ENCODE data around the gene YTHDF2.

YTHDF2 gene

DNA sequence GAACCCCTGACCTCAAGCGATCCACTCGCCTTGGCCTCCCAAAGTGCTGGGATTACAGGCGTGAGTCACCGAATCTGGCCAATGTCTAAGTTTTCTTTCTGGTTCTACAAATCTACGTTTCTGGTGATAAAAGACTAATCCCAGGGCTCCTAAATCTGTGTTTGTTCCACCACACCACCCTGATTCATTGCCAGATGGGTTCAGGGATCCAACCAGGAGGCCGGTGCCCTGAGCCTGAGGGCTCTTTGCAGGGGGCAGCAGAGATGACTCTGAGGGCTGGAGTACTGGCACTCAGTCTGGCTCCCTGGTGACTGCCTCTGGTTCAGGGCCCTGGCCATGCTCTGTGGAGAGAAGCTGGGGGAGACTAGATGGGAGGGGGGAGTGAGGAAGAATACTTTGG, 64.7 kb downstream of the YTHDF2 start:
- DNase-seq (ENCODE audit: low read depth): no peak

DNA sequence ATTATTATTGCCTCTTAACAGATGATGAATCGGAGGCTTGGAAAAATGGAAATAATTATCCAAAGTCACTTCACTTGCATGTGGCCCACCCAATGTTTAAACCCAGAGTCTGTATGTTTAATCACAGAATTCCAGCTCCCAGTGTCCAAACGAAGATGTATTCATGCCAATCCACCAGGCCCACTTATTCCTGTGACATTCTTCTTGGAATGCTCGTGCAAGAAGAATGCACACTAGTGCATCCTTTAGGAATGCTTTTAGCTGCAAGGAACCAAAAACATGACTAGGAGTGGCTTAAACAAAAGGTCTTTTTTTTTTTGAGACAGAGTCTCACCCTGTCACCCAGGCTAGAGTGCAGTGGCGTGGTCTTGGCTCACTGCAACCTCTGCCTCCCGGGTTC, 66.3 kb downstream of the YTHDF2 start:
- no peak for DNase-seq (ENCODE audit: low read depth)

DNA sequence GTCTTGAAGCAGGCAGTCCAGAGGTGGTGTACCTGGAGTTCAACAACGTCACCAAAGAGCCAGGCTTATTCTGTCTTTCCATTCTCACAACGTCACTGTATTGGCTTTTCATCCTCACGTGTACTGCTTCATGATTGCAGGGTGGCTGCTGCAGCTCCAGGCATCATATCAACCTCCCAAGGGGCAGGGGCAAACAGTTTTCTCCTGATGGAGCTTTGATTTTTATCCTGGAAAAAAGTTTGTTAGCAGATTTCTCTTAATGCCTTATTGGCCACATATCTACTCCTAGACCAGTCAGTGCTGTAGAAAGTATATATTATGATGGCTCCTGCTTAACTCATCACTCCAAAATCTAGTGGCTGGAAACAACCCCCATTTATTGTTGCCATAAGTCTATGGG, 66.9 kb downstream of the YTHDF2 start:
- DNase-seq (ENCODE audit: low read depth): no peak

DNA sequence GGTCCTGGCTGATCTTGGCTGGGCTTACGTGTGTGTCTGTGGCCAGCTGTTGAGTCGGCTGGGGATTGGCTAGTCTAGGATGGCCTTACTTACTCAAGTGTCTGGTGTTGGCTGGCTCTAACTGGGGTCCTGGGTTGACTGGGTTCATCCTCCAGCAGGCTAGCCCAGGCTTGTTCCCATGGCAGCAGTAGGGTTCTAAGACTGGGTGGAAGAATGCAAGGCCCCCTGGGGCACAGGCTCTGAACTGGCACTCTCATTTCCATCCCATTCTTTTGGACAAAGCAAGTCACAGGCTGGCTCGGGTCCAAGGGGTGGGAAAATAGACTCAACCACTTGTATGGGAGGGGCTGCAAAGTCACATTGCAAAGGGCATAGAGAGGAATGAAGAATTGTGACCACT, 67.3 kb downstream of the YTHDF2 start:
- DNase-seq (ENCODE audit: low read depth): no peak

DNA sequence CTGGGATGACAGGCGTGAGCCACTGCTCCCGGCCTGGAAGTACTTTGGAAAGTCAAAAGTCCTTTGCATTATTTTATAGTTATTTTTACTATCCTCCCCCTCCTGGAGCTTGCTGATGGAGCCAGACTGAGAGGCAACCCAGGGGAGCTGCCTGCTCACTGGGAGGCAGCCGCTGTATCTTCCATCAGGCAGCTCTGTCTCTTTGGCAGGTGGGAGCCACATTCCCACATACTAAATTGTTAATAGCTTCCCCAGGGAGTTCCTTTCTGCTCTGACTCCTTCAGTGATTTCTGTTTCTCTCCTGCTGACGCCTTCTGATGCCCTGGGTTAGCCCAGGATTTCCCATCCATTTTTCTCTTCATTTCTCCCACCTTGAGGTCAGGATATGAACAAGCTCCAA, 70.3 kb downstream of the YTHDF2 start:
- no peak for DNase-seq (ENCODE audit: low read depth)

DNA sequence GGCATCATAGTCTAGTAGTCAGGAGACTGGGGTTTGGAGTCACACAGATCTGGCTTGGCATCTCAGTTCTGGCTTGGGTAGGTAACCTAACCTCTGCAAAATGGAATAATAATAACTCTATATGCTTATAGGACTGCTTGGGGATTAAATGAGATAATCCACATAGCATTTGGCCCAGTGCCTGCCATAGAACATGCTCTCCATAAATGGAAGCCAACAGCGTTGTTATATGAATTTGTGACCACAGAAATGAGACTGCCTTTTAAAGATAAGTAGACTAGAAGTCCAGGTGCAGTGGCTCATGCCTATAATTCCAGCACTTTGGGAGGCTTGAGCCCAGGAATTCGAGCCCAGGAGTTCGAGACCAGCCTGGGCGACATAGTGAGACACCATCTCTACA, 71.2 kb downstream of the YTHDF2 start:
- DNase-seq (ENCODE audit: low read depth): no peak

DNA sequence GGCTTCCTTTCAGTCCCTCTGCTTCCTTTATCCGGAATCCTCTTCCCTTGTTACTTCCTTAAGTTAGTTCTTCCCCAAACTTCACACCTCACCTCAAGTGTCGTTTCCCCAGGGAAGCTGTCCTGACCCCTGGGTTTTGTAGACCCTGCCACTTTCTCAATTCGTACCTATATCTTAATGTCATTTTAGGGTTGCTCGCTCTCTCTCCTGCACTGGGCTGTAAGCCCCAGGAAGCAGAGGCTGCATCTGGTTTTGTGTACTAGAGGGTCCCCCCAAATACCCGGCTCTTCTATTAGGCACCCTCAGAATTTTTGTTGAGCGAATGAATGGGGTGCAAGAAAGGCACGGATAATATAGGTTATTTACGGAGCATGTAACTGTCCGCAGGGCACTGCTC, 74.6 kb downstream of the YTHDF2 start:
- DNase-seq (ENCODE audit: low read depth): no peak

DNA sequence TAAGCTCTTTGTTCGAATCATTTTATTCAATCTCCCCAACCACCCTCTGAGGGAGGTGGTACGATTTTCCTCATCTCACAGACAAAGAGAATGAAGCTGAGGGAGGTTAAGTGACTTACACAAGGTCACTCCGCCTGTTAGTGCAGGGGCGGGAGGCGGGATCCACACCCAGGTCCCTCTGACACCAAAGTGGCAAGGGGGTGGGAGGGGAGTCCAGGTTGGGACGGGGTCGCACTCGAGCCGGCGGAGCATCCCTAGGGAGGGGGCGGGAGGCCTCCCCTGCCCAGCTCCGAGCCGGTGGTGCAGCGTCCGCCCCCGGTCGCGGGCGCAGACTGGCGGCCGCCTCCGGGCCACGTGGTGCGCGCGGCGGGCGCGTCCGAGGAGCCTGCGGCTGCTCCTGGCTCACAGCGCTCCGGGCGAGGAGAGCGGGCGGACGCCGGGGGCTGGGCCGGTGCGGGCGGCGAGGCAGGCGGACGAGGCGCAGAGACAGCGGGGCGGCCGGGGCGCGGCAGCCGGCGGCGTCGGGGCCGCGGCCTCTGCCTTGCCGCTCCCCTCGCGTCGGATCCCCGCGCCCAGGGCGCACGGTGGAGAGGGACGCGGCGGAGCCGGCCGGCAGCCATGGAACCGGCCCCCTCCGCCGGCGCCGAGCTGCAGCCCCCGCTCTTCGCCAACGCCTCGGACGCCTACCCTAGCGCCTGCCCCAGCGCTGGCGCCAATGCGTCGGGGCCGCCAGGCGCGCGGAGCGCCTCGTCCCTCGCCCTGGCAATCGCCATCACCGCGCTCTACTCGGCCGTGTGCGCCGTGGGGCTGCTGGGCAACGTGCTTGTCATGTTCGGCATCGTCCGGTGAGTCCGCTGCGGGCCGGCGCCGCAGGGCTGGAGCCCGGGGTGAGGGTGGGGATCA, 75.3 kb downstream of the YTHDF2 start, which contains the start of gene OPRD1:
Gene OPRD1 (plus strand): TSS at position 405 of the 903 bp plus-strand sequence. CDS start 214 bp downstream, at position 619.
- no peak for DNase-seq (ENCODE audit: low read depth)

DNA sequence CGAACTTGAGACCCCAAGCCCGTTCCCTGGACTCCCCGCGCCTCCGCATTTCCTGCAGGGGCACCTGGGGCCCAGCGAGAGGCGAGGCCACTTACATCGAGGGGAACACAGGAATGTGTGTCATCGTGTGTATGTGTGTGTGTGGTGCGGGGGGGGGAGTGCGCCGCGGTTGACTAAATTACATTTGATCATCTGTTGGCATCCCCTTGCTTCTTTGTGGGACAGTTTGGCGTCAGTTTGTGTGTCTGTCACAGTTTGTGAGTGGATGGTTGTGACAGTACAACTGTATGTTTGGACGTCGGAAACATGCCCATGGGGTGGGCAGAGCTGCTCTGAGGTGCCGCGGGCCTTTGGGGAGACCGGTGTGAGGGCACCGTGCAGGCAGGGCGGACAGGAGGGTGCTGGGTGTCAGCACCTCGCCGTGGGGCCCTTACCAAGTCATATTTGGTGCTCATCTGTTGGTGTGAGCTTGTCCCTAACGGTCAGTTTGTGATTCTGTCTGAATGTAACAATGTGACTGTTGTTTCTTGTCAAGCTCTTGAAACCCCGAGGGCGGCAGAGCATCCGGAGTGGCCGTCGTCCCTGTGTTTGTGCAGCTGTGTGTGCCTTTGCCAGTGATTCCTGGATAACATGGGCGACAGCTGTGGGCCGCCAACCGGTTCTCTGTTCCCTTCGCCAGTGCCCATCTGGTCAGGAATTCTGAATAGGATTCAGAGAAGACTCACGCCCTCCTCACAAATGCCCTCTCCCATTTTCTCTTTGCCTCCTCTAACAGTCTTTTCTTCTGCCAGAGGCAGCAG, 76.1 kb downstream of the YTHDF2 start:
- no peak for DNase-seq (ENCODE audit: low read depth)

DNA sequence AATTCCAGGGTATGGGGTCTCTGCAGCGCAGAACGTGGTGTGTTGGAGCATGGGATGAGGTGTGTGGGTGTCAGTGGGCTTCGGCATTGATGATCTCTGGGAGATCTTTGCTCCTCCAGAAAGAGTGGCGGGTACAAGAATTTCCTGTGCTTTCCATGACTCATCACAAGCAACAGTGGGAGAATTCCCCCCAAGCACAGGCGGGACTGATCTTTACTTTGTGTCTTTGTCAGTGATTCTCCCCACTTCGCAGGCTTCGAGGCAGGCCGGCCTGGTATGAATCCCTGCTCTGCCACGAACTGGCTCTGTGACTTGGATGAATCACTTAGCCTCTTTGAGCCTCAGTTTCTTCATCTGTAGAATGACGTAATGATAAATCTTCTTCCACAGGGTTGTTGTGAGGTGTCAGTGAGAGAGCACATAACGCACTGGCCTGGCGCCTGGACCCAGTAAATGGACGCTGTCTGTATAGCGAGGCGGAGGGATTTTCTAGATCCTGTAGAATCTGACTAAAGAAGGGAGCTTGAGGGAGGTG, 77.3 kb downstream of the YTHDF2 start:
- DNase-seq (ENCODE audit: low read depth): no peak

DNA sequence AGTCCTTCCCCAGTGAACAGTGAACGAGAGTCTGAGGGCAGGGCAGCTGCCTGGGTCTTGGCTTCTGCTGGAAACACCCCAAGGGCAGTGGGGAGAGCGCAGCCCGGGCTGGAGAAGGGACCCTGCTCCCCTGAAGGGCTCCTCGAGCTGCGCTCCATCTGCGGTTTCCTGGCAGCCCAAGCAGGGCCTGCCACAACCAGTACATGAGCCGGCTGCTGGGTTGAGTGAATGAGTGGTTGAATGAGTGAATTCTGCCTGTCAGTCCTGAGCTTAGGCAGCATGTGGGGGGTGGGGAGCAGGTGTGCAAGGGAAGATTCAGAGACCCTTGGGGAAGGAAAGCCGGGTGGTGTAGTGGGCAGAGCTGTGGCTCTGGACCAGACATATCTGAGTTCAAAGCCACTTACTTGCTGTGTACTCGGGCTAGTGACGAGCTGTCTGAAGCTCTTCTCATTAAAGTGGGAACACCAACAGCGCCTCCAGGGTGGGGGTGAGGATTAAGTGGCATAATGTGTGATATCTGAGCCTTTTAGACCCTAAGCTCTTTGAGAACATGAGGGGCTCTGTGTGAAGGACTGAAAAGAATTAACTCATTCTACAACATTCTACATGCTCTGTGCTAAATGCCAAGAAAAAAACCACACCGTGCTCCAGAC, 78.9 kb downstream of the YTHDF2 start:
- no peak for DNase-seq (ENCODE audit: low read depth)

DNA sequence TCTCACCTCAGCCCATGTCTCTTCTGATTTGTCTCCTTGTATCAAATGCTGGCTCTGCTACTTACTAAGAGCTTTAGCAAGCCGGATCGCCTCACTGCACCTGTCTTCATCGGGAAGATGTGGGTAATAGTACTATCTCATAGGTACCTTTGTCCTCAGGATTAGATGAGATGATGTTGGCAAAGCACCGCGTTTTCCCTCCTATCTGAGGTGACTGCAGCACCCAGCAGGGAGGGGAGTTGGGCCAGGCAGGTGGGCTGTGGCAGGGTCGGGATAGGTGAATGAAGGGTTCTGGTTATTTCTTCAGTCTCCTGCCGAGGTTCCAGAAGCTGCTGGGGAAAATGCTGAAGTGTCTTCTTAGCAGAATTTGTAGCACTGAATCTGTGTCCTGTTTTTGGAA, 80.4 kb downstream of the YTHDF2 start:
- DNase-seq (ENCODE audit: low read depth): no peak

DNA sequence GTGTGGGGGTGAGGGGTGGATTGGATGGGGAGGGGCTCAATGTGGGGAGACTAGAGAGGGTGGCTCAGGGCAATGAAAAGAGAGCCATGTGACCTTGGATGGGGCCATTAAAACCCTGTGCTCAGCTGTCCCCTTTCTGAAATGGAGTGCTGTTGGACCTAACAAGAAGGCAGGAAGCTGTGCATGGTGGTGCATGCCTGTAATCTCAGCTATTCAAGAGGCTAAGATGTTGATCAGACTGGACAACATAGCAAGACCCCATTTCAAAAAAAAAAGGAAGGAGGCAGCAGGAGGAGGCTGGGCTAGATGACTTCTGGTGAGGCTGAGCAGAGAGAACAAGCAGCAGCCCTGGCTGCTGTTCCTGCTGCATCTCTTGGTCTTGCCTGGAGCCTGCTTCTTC, 82.3 kb downstream of the YTHDF2 start:
- DNase-seq (ENCODE audit: low read depth): no peak
